K562 (cell line): Measurements from ENCODE around the gene CHCHD4. TPM values are rescaled to one million over a fixed set of nuclear protein-coding genes. Genes with fewer than 3 reads are reported as not detected.

ENCODE experiments used
- ATF4 ChIP-seq: fragments of 450-650 bp; formaldehyde crosslinking; IDR thresholded peaks from 2 replicates; pipeline ENCODE4 v1.4.0; 2022; ENCODE audit warnings: mild to moderate bottlenecking, moderate library complexity
- BACH1 ChIP-seq: fragments of 200-800 bp; sonication (Bioruptor generic); IDR thresholded peaks from 2 replicates; pipeline ENCODE4 v1.6.1; 2016; ENCODE audit warnings: missing genetic modification characterization, missing compliant biosample characterization
- BRD9 ChIP-seq: fragments of 450-650 bp; IDR thresholded peaks from 2 replicates; pipeline ENCODE4 v1.6.1; 2018; ENCODE audit warnings: low read depth; ENCODE audit not compliant: partially characterized antibody
- CAMTA2 ChIP-seq: fragments of 250-450 bp; sonication (Bioruptor Pico); conservative IDR thresholded peaks from 2 replicates; pipeline ENCODE4 v1.5.1; 2022
- CC2D1A ChIP-seq: fragments of 450-650 bp; IDR thresholded peaks from 2 replicates; pipeline ENCODE4 v1.6.1; 2017; ENCODE audit warnings: mild to moderate bottlenecking
- CHD1 ChIP-seq: fragments of 200-600 bp; sonication (generic); IDR thresholded peaks from one replicate; pipeline ENCODE4 v1.6.1; 2012; ENCODE audit warnings: mild to moderate bottlenecking, moderate library complexity, low read length, inconsistent platforms
- EHMT2 ChIP-seq: fragments of 450-650 bp; IDR thresholded peaks from 2 replicates; pipeline ENCODE4 v1.6.1; 2018; ENCODE audit warnings: antibody characterized with exemption
- FOXK1 ChIP-seq: sonication (generic); formaldehyde crosslinking; IDR thresholded peaks from 2 replicates; pipeline ENCODE4 v1.8.0; 2022; ENCODE audit warnings: missing genetic modification reagents, mild to moderate bottlenecking, borderline replicate concordance
- GATAD2A ChIP-seq: fragments of 450-650 bp; IDR thresholded peaks from 2 replicates; pipeline ENCODE4 v1.6.1; 2017
- HCFC1 ChIP-seq: IDR thresholded peaks from 2 replicates; pipeline ENCODE4 v1.6.1; 2012; ENCODE audit warnings: low read depth, low read length, improper control_type of control experiment
- HDGF ChIP-seq: fragments of 450-650 bp; IDR thresholded peaks from 2 replicates; pipeline ENCODE4 v1.6.1; 2016
- HSF4 ChIP-seq: fragments of 250-450 bp; sonication (Bioruptor Pico); IDR thresholded peaks from 2 replicates; pipeline ENCODE4 v2.1.2; 2022; ENCODE audit warnings: mild to moderate bottlenecking, moderate library complexity, borderline replicate concordance
- KAT2B ChIP-seq: IDR thresholded peaks from one replicate; pipeline ENCODE4 v1.6.1; 2012; ENCODE audit warnings: low read depth, mild to moderate bottlenecking, control low read depth, inconsistent platforms, low read length, moderate library complexity
- KHSRP ChIP-seq: fragments of 450-650 bp; IDR thresholded peaks from 2 replicates; pipeline ENCODE4 v1.6.1; 2017
- KLF10 ChIP-seq: fragments of 250-450 bp; sonication (Bioruptor Pico); IDR thresholded peaks from 2 replicates; pipeline ENCODE4 v1.6.1; 2021; ENCODE audit warnings: matching md5 sums
- LEF1 ChIP-seq: fragments of 450-650 bp; IDR thresholded peaks from 2 replicates; pipeline ENCODE4 v1.6.1; 2016; ENCODE audit warnings: mild to moderate bottlenecking
- MLLT1 ChIP-seq, 2 experiments: fragments of 450-650 bp; IDR thresholded peaks; 2 replicates each; pipeline ENCODE4 v1.6.1; 2016
- NCOA6 ChIP-seq: fragments of 450-650 bp; IDR thresholded peaks from 2 replicates; pipeline ENCODE4 v1.6.1; 2017; ENCODE audit warnings: mild to moderate bottlenecking
- NFRKB ChIP-seq: fragments of 450-650 bp; IDR thresholded peaks from 2 replicates; pipeline ENCODE4 v1.6.1; 2016; ENCODE audit warnings: low read depth
- NR2F6 ChIP-seq: fragments of 450-650 bp; formaldehyde crosslinking; IDR thresholded peaks from 2 replicates; pipeline ENCODE4 v1.4.0; 2020; ENCODE audit warnings: mild to moderate bottlenecking
- SNIP1 ChIP-seq: fragments of 450-650 bp; IDR thresholded peaks from 2 replicates; pipeline ENCODE4 v1.7.1; 2017; ENCODE audit warnings: low read depth, mild to moderate bottlenecking
- XRCC5 ChIP-seq: fragments of 200-400 bp; formaldehyde crosslinking; IDR thresholded peaks from 2 replicates; pipeline ENCODE4 v1.6.1; 2017; ENCODE audit warnings: low read depth, mild to moderate bottlenecking, low read length
- YBX1 ChIP-seq: fragments of 450-650 bp; IDR thresholded peaks from 2 replicates; pipeline ENCODE4 v1.7.1; 2016; ENCODE audit warnings: mild to moderate bottlenecking
- ZNF224 ChIP-seq: sonication (generic); formaldehyde crosslinking; IDR thresholded peaks from 2 replicates; pipeline ENCODE4 v1.8.0; 2022; ENCODE audit warnings: mild to moderate bottlenecking, missing genetic modification reagents
- ZNF696 ChIP-seq: fragments of 250-450 bp; sonication (Bioruptor Pico); conservative IDR thresholded peaks from 2 replicates; pipeline ENCODE4 v1.4.0; 2020; ENCODE audit warnings: mild to moderate bottlenecking, moderate library complexity
- polyA plus RNA-seq, 8 experiments: library from polyadenylated mRNA; depleted of rRNA in 4 of 8; stranded (reverse) in 5 of 8; unstranded in 3 of 8; fragments of >200 nt; fragmentation: Nextera tagmentation in 2 of 8; fragmentation: Illumina TruSeq in 1 of 8; extraction: Ambion mirVana in 2 of 8; extraction: Trizol in 1 of 8; gene quantifications; 2 replicates each; pipeline versions ENCODE4 v1.2.1 to v1.2.3, GENCODE V29; 2011 to 2014; ENCODE audit warnings: inconsistent platforms in 1 of 8, missing spikeins in 1 of 8
- total RNA-seq, 7 experiments: library from RNA; depleted of rRNA in 6 of 7; stranded (reverse); fragments of >200 nt in 6 of 7; fragmentation: Illumina TruSeq in 2 of 7; extraction: Trizol in 2 of 7; gene quantifications; 2 replicates each; pipeline versions ENCODE4 v1.2.1 to v1.2.3, GENCODE V29; 2011 to 2021; ENCODE audit warnings: low replicate concordance in 1 of 7
- TF ChIP-seq, protein P1 (sequence below): sonication (generic); formaldehyde crosslinking; IDR thresholded peaks from 2 replicates; pipeline ENCODE4 v1.8.1; 2023; ENCODE audit warnings: mild to moderate bottlenecking, missing genetic modification reagents, moderate library complexity
- TF ChIP-seq, protein P2 (sequence below): sonication (generic); formaldehyde crosslinking; IDR thresholded peaks from 2 replicates; pipeline ENCODE4 v1.8.0; 2022; ENCODE audit warnings: missing genetic modification reagents, mild to moderate bottlenecking, moderate library complexity, borderline replicate concordance

CHCHD4 gene
- total and polyA plus RNA-seq, 9 of the 15 experiments (the other 6 are each of a cell fraction or from before 2014, with no cell fraction given), result 55.4 to 225 (median 77.2) TPM

DNA sequence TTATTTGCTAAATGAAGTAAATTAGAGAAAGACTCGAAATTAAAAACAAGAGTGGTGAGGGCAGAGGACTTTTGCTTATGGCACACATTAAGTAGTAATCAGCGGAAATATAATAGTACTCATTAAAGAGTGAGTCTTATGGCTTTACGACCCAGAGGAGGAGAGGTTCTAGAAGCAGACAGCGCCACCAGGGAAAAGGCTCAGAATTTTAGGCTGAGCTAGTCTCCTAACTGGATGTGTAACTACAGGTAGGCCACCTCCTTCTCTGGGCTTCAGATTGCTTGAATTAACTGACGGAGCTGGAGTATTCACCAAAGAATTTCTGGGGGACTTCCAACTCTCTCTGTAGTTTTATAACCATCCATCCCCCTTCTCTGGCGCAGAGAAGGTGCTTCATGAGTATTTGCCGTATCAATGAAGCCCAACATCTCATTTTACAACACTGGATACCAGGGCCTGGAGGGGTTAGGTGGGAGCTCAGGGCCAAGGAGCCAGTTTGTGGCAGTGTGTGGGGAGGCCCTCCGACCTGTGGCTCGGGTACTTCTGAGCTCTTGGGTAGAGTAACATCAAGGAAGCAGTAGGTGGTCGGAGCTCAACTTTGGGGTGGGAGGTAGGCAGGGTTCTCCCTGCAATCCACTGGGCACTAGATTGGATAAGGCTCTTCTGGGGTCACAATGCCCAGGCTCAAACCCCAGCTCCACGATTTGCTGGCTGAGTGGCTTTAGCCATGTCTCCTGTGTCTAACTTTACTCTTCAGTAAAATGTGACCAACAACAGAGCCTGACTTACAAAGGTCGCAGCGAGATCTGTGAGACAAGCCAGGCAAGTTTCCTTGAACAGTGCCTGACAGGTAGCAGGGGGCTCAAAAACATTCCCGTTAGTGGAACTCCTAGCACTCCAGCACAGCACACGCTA, 1.1 kb downstream of the CHCHD4 start (continued):
- TF ChIP-seq MLLT1 (IDR thresholded peaks at IDR 0.05) (0 out of 4 replicates have a peak, but pooled peaks of 1 of the 2 experiments have one; percentile 25), ZNF696 (CRISPR knock-in tag) (no peak), ATF4 (CRISPR knock-in tag) (no peak), NFRKB (peak; percentile 42; the same call in 1 of the 2 replicates), YBX1 (no peak), CC2D1A (no peak), KHSRP (no peak), HDGF (0 out of 2 replicates have a peak, but pooled peaks have one; percentile 49), XRCC5 (no peak), BACH1 (tag) (no peak), LEF1 (0 out of 2 replicates have a peak, but pooled peaks have one; percentile 17), BRD9 (no peak), HSF4 (CRISPR knock-in tag) (no peak), KAT2B (no peak), FOXK1 (CRISPR knock-in tag) (peak; percentile 88; the same call in 1 of the 2 replicates), HCFC1 (no peak), SNIP1 (no peak), NCOA6 (no peak), CAMTA2 (CRISPR knock-in tag) (no peak), CHD1 (peak; percentile 59), ZNF224 (CRISPR knock-in tag) (no peak), EHMT2 (no peak), KLF10 (CRISPR knock-in tag) (0 out of 2 replicates have a peak, but pooled peaks have one; percentile 45), NR2F6 (CRISPR knock-in tag) (no peak), GATAD2A (no peak)
- TF ChIP-seq, protein P1, sequence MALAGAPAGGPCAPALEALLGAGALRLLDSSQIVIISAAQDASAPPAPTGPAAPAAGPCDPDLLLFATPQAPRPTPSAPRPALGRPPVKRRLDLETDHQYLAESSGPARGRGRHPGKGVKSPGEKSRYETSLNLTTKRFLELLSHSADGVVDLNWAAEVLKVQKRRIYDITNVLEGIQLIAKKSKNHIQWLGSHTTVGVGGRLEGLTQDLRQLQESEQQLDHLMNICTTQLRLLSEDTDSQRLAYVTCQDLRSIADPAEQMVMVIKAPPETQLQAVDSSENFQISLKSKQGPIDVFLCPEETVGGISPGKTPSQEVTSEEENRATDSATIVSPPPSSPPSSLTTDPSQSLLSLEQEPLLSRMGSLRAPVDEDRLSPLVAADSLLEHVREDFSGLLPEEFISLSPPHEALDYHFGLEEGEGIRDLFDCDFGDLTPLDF (CRISPR knock-in tag), result peak; percentile 51
- TF ChIP-seq, protein P2, sequence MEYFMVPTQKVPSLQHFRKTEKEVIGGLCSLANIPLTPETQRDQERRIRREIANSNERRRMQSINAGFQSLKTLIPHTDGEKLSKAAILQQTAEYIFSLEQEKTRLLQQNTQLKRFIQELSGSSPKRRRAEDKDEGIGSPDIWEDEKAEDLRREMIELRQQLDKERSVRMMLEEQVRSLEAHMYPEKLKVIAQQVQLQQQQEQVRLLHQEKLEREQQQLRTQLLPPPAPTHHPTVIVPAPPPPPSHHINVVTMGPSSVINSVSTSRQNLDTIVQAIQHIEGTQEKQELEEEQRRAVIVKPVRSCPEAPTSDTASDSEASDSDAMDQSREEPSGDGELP (CRISPR knock-in tag), result 0 out of 2 replicates have a peak, but pooled peaks have one; percentile 5
